ENCODE results near the gene MYO1C.

DNA sequence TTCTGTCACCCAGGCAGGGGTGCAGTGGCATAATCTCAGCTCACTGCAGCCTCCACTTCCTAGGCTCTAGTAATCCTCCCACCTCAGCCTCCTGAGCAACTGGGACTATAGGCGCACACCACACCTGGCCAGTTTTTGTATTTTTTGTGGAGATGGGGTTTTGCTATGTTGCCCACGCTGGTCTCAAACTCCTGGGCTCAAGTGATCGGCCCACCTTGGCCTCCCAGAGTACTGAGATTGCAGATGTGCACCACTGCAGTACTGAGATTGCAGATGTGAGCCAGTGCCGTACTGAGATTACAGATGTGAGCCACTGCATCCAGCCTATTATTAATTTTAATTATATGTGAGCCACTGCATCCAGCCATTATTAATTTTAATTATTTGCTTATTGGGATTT is 50.3 kb downstream of the MYO1C start:
- TF ChIP-seq SP1 (IDR thresholded peaks at IDR 0.05): no peak
- no peak for TF ChIP-seq FOXM1 (IDR thresholded peaks at IDR 0.05; ENCODE audit: borderline replicate concordance)
- TF ChIP-seq SUZ12 (IDR thresholded peaks at IDR 0.05): no peak
- TF ChIP-seq HDGF (IDR thresholded peaks at IDR 0.05; ENCODE audit: borderline replicate concordance): no peak
- TF ChIP-seq FOXA1 (IDR thresholded peaks at IDR 0.05): no peak
- TF ChIP-seq ARNT (IDR thresholded peaks at IDR 0.05): no peak
- TF ChIP-seq LEF1 (IDR thresholded peaks at IDR 0.05; ENCODE audit: borderline replicate concordance): no peak
- no peak for TF ChIP-seq TARDBP (IDR thresholded peaks at IDR 0.05)
- no peak for TF ChIP-seq ELF4 (IDR thresholded peaks at IDR 0.05)
- TF ChIP-seq BHLHE40 (IDR thresholded peaks at IDR 0.05; ENCODE audit: borderline replicate concordance): no peak
- no peak for TF ChIP-seq ZNF384 (IDR thresholded peaks at IDR 0.05)
- no peak for TF ChIP-seq NFRKB (IDR thresholded peaks at IDR 0.05)

Data from HEK293T (cell line).